Measurements from ENCODE around the gene STPG4. TPM values are rescaled to one million over a fixed set of nuclear protein-coding genes. Genes with fewer than 3 reads are reported as not detected.

Gene STPG4
- total RNA-seq, 1 donor from 2014 or later = 2.9 TPM

- Histone ChIP-seq H3K4me1 (peaks cover 65% of the 10 kb centered on the region), H3K27ac (peak overlapping the region; percentile 69), H3K9me3 (no peaks in the 10 kb centered on the region), H3K27me3 (no peaks in the 10 kb centered on the region), H3K36me3 (no peaks in the 10 kb centered on the region), H3K4me3 (no peak overlapping the region)
- intact Hi-C loops (cut with DNase I) = no loop called here
- DNase-seq (ENCODE audit: extremely low spot score in 2 of 2) = no peak
- TF ChIP-seq CTCF (IDR thresholded peaks at IDR 0.05) (no peak), POLR2A (IDR thresholded peaks at IDR 0.05) (no peak), POLR2AphosphoS5 (IDR thresholded peaks at IDR 0.05; ENCODE audit: insufficient read depth in 1 of 2, low read depth in 1 of 2) (no peak)
Measured at GRCh38 chr2:47076586-47077441, 78.3 kb downstream of the STPG4 start.

GRCh38 chr2:47076126-47076506 lies 79.0 kb downstream of the STPG4 start:
- no peaks in the 10 kb centered on the region for H3K9me3 ChIP-seq
- no peak overlapping the region for H3K4me3 ChIP-seq
- DNase-seq (ENCODE audit: extremely low spot score in 2 of 2) = no peak
- TF ChIP-seq CTCF (IDR thresholded peaks at IDR 0.05) (no peak), POLR2A (IDR thresholded peaks at IDR 0.05) (no peak), POLR2AphosphoS5 (IDR thresholded peaks at IDR 0.05; ENCODE audit: insufficient read depth in 1 of 2, low read depth in 1 of 2) (no peak)
- no peaks in the 10 kb centered on the region for H3K27me3 ChIP-seq
- H3K27ac ChIP-seq = peak overlapping the region; percentile 69
- intact Hi-C loops (cut with DNase I) = no loop called here
- no peaks in the 10 kb centered on the region for H3K36me3 ChIP-seq
- peaks cover 72% of the 10 kb centered on the region for H3K4me1 ChIP-seq

- intact Hi-C loops (cut with DNase I) = no loop called here
- H3K27me3 ChIP-seq = no peaks in the 10 kb centered on the region
- peak overlapping the region; percentile 69 for H3K27ac ChIP-seq
- no peaks in the 10 kb centered on the region for H3K9me3 ChIP-seq
- DNase-seq (ENCODE audit: extremely low spot score in 2 of 2) = no peak
- peaks cover 74% of the 10 kb centered on the region for H3K4me1 ChIP-seq
- H3K36me3 ChIP-seq = no peaks in the 10 kb centered on the region
- TF ChIP-seq CTCF (IDR thresholded peaks at IDR 0.05) (no peak), POLR2A (IDR thresholded peaks at IDR 0.05) (no peak), POLR2AphosphoS5 (IDR thresholded peaks at IDR 0.05; ENCODE audit: insufficient read depth in 1 of 2, low read depth in 1 of 2) (no peak)
- H3K4me3 ChIP-seq = no peak overlapping the region
Measured at GRCh38 chr2:47075361-47076125, 79.6 kb downstream of the STPG4 start.

GRCh38 chr2:47074691-47075090 lies 80.4 kb downstream of the STPG4 start:
- no peak for TF ChIP-seq POLR2AphosphoS5 (IDR thresholded peaks at IDR 0.05; ENCODE audit: insufficient read depth in 1 of 2, low read depth in 1 of 2)
- no peak for TF ChIP-seq POLR2A (IDR thresholded peaks at IDR 0.05)
- no peak for TF ChIP-seq CTCF (IDR thresholded peaks at IDR 0.05)
- Histone ChIP-seq H3K9me3 (no peaks in the 10 kb centered on the region), H3K4me3 (no peak overlapping the region), H3K27ac (peak overlapping the region; percentile 69), H3K27me3 (no peaks in the 10 kb centered on the region), H3K36me3 (no peaks in the 10 kb centered on the region), H3K4me1 (peaks cover 74% of the 10 kb centered on the region)
- intact Hi-C loops (cut with DNase I) = no loop called here
- no peak for DNase-seq (ENCODE audit: extremely low spot score in 2 of 2)
